GM21367 (cell line): ENCODE results near the gene INPP5K.
"Not testable (repeated sequence)": the region's sequence is repeated elsewhere in the genome, so short reads cannot be mapped to it uniquely, and the experiment has no call there.

Experiments used
- ATAC-seq: cut with Tn5 transposase; IDR thresholded peaks from one replicate; pipeline ENCODE4 v1.9.1; 2021; ENCODE audit not compliant: unreplicated experiment

INPP5K gene

GRCh38 chr17:1467898-1468492 is 48.4 kb downstream of the INPP5K start:
- ATAC-seq, result no peak

- no peak for ATAC-seq
Observed at GRCh38 chr17:1467258-1467657, 49.2 kb downstream of the INPP5K start.

- no peak for ATAC-seq
Observed at GRCh38 chr17:1464186-1464585, 52.2 kb downstream of the INPP5K start.

GRCh38 chr17:1462164-1463112 is 54.0 kb downstream of the INPP5K start:
- no peak for ATAC-seq

DNA sequence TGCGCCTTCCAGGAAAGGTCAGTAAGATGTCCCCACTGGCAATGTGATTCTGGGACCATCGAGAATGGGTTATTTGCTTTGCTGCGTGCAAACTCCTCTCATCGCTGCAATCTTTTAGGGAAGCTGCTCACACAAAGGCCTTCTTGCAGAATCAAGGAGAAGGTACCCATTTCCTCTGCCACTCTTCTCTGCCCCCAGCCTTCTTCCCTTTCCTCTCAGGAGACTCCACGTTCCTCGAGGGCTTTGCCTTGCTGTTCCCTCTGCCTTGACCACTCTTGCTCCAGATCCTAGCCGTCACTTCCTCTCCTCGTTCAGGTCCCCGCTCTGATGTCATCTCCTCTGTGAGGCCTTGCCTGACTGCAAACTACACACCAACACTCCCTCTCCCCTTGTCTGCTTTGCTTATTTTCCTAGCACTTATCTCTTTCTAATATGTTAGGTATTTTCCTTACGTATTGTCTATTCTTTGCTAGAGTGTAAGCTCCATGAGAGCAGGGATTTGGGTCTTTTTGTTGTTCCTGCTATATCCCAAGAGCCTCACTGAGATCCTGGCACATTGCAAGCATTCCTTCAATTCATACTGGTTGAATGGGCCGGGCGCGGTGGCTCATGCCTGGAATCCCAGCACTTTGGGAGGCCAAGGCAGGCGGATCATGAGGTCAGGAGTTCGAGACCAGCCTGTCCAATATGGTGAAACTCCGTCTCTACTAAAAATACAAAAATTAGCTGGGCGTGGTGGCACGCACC is 55.0 kb downstream of the INPP5K start:
- ATAC-seq, result no peak

- ATAC-seq, result no peak
Observed at GRCh38 chr17:1460233-1460632, 56.2 kb downstream of the INPP5K start.

DNA sequence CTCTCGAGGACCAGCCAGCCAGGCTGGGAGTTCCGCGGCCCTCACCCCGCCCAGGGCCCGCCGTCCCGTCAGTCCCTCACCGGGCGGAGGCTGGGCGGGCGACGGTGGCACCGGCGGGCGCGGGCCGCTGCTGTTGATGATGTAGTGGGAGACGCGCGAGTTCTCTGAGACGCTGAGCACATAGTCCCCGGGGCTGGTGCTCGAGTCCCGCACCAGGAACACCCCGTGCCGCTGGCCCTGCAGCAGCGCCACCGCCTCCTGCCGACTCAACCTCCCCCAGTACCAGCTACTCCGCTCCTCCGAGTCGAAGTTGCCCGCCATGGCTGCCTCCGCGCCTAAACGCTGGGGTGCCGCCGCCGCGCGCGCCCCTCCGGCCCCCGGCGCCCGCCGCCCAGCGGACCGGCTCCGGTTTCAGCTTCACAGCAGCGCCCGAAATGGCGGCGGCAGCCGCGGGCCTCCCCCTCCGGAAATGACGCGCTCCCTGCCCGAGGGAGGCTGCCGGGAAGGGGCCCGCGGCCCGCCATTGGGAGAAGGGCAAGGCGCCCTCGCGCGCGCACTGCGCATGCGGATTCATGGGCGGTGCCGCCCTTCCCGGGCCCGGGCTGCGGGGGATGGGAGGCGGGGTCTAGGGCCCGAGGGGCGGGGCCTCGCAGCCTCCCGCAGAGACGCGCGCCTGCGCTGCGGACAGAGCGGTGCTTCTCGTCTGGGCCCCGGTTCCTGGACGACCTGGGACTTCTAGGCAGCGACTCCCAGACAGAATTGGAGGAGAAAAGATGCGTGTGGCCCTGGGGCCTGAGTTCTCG is 60.4 kb downstream of the INPP5K start, which contains the start of gene CRK:
TSS of gene CRK (minus strand) at position 436 of the 803 bp plus-strand sequence. CDS start at position 321, 115 bp downstream.
- peak; percentile 75 for ATAC-seq

DNA sequence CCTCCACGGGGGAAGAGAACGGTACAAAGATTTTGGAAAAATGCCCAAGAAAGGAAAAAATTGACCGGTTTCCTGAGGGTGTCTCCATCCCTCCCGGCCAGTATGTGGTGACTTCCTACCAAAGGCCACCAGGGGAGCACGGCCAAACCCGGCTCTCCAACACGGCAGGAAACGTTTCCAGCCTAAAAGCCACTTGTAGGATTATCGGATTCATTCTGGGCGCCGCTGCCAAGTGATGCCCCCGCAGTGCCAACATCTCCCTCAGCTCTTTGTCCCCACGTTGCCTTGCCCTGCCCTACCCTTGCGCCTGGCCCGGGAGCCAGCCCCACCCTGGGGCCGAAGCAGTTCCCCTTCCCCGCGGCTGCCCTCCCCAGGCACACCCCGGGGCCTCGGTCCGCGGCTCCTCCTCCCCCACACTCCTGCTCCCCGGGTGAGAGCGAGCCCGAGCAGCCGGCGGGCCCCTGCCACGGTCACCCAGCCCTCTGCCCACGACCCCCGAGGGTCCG is 61.1 kb downstream of the INPP5K start:
- peak; percentile 34 for ATAC-seq

DNA sequence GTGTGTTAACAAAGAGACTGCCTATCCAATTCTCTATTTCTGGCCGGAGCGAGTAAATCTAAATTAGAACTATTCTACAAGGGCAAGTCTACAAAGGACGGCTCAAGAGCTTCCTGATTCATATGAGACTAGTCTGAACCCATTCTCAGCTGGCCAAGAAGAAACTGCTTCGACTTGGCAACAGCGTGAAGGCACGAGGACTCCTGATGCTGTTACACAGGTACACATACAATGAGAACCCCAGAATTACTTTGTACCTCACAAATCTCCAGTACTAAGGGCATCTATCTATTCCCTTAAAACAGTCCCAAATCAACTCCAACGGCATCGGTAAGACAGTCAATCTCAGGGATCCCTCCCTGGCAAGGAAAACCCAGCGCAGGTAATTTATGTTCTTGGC is 61.9 kb downstream of the INPP5K start:
- ATAC-seq, result no peak

GRCh38 chr17:1453694-1454093 is 62.7 kb downstream of the INPP5K start:
- ATAC-seq, result not testable (repeated sequence)

DNA sequence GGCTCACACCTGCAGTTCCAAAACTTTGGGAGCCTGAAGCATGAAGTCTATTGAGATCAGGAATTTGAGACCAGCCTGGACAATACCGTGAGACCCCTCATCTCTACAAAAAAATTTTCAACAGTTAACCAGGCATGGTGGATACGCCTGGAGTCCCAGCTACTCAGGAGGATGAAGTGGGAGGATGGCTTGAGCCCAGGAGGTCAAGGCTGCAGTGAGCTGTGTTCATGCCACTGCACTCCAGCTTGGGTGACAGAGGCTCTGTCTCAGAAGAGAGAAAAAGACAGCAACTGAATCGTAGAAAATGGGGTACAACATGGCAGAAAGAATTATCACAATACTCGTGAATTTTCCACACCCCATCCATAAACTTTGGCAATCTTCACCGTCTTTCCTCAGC is 63.6 kb downstream of the INPP5K start:
- ATAC-seq, result no peak

DNA sequence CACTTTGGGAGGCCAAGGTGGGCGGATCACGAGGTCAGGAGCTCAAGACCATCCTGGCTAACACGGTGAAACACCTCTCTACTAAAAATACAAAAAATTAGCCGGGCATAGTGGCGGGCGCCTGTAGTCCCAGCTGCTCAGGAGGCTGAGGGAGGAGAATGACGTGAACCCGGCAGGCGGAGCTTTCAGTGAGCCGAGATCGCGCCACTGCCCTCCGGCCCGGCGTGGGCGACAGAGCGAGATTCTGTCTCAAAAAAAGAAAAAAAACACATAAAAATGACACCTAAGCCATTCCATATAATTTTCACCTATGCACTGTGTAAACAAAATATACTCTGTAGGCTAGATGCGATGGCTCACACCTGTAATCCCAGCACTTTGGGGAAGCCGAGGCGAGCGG is 66.2 kb downstream of the INPP5K start:
- not testable (repeated sequence) for ATAC-seq

DNA sequence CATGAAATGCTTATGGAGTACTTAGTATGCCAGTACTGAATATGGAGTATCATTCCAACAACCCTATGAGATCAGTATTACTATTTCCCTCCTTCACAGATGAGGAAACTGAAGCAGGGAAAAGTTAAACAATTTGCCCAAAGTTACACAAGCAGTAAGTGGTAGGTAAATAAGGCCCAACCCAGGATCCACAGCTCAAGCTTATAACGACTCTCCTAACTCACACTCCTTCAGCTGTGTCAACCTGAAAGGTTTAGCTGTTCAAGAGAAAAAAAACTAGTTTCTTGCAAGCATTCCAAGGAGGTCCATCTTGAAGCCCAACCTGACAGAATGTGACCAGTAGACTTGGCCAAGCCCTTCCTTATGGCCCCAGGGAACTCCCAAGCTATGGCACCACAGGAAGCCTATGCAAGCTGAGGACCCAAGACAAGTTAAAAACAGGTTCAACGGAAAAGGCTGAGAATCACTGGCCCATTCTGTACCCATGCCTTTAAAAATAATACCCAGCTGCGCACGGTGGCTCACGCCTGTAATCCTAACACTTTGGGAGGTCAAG is 66.9 kb downstream of the INPP5K start:
- ATAC-seq, result no peak

DNA sequence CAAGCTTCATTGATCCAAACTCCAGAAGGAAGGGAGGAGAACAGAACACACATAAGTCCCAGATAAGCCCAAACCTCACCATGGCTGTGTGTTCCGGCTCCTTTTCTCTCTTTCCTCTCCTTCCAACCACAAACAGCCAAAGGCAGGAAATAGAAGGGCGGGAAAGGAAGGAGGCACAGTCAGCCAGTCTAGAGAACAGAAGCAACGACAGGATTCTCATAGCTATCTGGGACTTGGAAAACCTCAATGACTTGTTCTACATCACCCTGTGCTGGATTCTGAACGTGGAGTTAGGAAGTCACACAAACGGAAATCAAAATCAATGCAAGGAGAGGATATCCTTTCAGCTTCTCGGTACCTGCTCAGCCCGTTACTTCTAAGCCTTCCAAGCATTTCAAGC is 69.4 kb downstream of the INPP5K start:
- ATAC-seq, result no peak

DNA sequence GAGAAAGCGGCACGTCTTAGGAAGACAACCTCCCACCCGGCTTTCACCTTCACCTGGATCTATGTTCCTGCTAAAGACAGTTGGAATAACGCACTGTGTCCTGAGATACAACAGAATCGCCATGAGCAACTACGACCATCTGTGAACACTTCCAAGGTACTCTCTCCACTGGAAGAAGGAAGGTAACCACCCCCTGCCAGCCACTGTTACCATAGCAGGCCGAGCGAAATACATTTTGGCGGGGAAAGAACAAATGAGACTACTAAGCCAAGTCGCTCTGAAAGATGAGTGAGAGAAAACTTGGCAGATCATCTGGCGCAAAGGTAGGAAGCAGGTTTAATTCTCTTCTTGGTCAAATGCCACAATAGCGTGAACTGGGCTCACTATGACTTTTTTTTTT is 70.2 kb downstream of the INPP5K start:
- no peak for ATAC-seq

DNA sequence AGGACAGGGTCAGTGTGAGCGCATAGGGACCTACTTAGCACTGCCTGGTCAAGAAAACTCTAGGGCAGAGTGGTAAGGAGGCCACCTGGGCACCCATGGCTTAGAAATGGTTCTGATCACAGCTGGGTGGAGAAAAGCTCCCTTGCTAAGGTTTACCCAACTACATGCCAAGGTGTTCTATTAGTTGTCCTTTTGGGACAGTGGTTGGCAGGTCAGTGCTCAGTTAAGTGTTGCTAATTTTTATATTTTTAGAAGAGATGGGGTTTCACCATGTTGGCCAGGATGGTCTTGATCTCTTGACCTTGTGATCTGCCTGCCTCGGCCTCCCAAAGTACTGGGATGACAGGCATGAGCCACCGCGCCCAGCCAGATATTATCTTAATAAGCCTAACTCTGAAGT is 70.7 kb downstream of the INPP5K start:
- ATAC-seq, result not testable (repeated sequence)
